NOMO-1 (cell line): Measurements from ENCODE around the gene GABRB3.

Experiments used
- DNase-seq, 2 experiments: peaks; one replicate each; lab custom pipeline; 2025; ENCODE audit not compliant: unreplicated experiment in 2 of 2; lab: John Stamatoyannopoulos, UW

The GABRB3 gene

GRCh38 chr15:26772154-26773066 is at the start of gene GABRB3:
Gene GABRB3, minus strand, starts transcription at chr15:26773066.
- DNase-seq: no peak

- DNase-seq: no peak
These were observed 34.9 kb upstream of the GABRB3 start for GRCh38 chr15:26807517-26808427.

- no peak for DNase-seq
These were observed 33.7 kb upstream of the GABRB3 start for GRCh38 chr15:26806574-26806973.

- no peak for DNase-seq
These were observed 33.3 kb upstream of the GABRB3 start for GRCh38 chr15:26806151-26806550.

- DNase-seq: no peak
These were observed 32.6 kb upstream of the GABRB3 start for GRCh38 chr15:26805470-26805869.

GRCh38 chr15:26804063-26804804 is 31.4 kb upstream of the GABRB3 start:
- no peak for DNase-seq

- DNase-seq: no peak
These were observed 17.3 kb upstream of the GABRB3 start for GRCh38 chr15:26790118-26790517.

GRCh38 chr15:26781816-26782215 is 8.9 kb upstream of the GABRB3 start:
- no peak for DNase-seq

- DNase-seq: no peak
These were observed 1.1 kb upstream of the GABRB3 start for GRCh38 chr15:26773917-26774316.

- DNase-seq: no peak
These were observed 406 bp upstream of the GABRB3 start for GRCh38 chr15:26773067-26773877.

- no peak for DNase-seq
These were observed 1.2 kb downstream of the GABRB3 start for GRCh38 chr15:26771578-26772153.

GRCh38 chr15:26771168-26771567 is 1.7 kb downstream of the GABRB3 start:
- DNase-seq: no peak

- no peak for DNase-seq
These were observed 5.6 kb downstream of the GABRB3 start for GRCh38 chr15:26767169-26767670.

- DNase-seq: no peak
These were observed 6.6 kb downstream of the GABRB3 start for GRCh38 chr15:26766262-26766661.

- DNase-seq: no peak
These were observed 12.9 kb downstream of the GABRB3 start for GRCh38 chr15:26759986-26760385.

- no peak for DNase-seq
These were observed 14.8 kb downstream of the GABRB3 start for GRCh38 chr15:26758079-26758478.

- no peak for DNase-seq
These were observed 15.7 kb downstream of the GABRB3 start for GRCh38 chr15:26757141-26757540.

GRCh38 chr15:26744894-26745293 is 28.0 kb downstream of the GABRB3 start:
- no peak for DNase-seq

- DNase-seq: no peak
These were observed 33.1 kb downstream of the GABRB3 start for GRCh38 chr15:26739791-26740190.
